ENCODE data around the gene TBC1D16.

DNA sequence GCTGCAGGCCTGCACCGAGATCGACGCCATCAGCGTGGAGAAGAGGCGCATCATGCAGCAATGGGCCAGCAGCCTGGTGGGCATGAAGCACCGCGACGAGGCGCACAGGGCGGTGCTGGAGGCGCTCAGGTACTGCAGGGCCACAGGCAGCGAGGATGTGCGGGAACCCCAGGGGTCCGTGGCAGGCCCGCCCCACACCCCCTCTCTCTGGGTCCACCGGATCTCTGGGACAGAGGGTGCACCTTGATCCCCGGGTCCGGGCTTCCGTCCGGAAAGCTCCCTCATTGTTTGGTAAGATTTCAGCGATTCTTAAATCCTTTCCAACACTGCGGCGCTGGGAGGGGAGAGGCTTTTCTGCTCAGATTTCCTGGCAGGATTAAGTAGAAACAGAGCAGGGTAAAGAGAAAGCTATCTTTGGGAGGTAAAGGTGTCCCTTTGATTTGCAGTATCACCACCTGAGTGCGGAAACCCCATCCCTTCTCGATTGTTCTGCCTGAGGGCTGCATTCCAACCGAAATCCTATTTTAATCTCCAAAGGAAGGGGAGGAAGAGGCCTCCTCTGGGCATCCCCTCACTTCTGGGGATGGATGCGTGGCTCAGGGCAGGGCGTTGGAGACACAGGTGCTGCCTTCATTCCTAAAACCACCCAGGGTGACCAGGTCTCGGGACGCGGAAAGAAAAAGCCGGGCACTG is 30.0 kb upstream of the TBC1D16 start:
- no peak for TF ChIP-seq EZH2 (IDR thresholded peaks at IDR 0.05)
- TF ChIP-seq FOXP2 (optimal IDR thresholded peaks at IDR 0.05; ENCODE audit: control extremely low read depth, extremely low read length, insufficient read depth), result no peak
- TF ChIP-seq POLR2AphosphoS5 (IDR thresholded peaks at IDR 0.05; ENCODE audit: borderline replicate concordance, low read depth, low read length), result no peak

Measured in SK-N-MC (cell line).